WERI-Rb-1 (cell line): Measurements from ENCODE around the gene CD48.

Source experiments
- DNase-seq: peaks from one replicate; pipeline ENCODE4 v3.0.0-alpha.2; 2020
- H3K27ac ChIP-seq: fragments of 250-450 bp; sonication (Bioruptor Pico); 2 replicates; pipeline ENCODE4 v1.5.1; 2020; ENCODE audit warnings: mild to moderate bottlenecking, moderate library complexity
- H3K27me3 ChIP-seq: fragments of 250-450 bp; sonication (Bioruptor Pico); 2 replicates; pipeline ENCODE4 v1.5.1; 2021; ENCODE audit warnings: mild to moderate bottlenecking, low read depth, moderate library complexity; ENCODE audit not compliant: insufficient read depth, severe bottlenecking
- H3K36me3 ChIP-seq: fragments of 250-450 bp; sonication (Bioruptor Pico); 2 replicates; pipeline ENCODE4 v1.5.1; 2020; ENCODE audit warnings: mild to moderate bottlenecking, moderate library complexity
- H3K4me3 ChIP-seq: 2 replicates; pipeline ENCODE4 v1.5.1; 2011; ENCODE audit warnings: low read depth, mild to moderate bottlenecking, control low read depth, low read length
- H3K9me3 ChIP-seq: fragments of 250-450 bp; sonication (Bioruptor Pico); 2 replicates; pipeline ENCODE4 v1.5.1; 2021; ENCODE audit warnings: mild to moderate bottlenecking, moderate library complexity; ENCODE audit not compliant: severe bottlenecking
- CTCF ChIP-seq: IDR thresholded peaks from 2 replicates; pipeline ENCODE4 v1.5.1; 2011; ENCODE audit warnings: low read depth, mild to moderate bottlenecking, control low read depth, inconsistent platforms, low read length

CD48 gene

GRCh38 chr1:160724465-160725242 is 13.0 kb upstream of the CD48 start:
- H3K27ac ChIP-seq: no peak overlapping the region
- DNase-seq: no peak
- no peak for TF ChIP-seq CTCF

GRCh38 chr1:160723332-160723731 is 11.7 kb upstream of the CD48 start:
- Histone ChIP-seq H3K36me3 (no peaks in the 10 kb centered on the region), H3K4me3 (no peak overlapping the region), H3K27ac (no peak overlapping the region), H3K9me3 (peaks cover 7% of the 10 kb centered on the region), H3K27me3 (peaks cover 98% of the 10 kb centered on the region)
- TF ChIP-seq CTCF: no peak
- no peak for DNase-seq

More at GRCh38 chr1:160724465-160725242, 13.0 kb upstream of the CD48 start:
- Histone ChIP-seq H3K9me3 (peaks cover 7% of the 10 kb centered on the region), H3K36me3 (no peaks in the 10 kb centered on the region), H3K4me3 (no peak overlapping the region), H3K27me3 (peaks cover 98% of the 10 kb centered on the region)

- Histone ChIP-seq H3K27me3 (peaks cover 98% of the 10 kb centered on the region), H3K9me3 (peaks cover 7% of the 10 kb centered on the region), H3K27ac (no peak overlapping the region), H3K4me3 (no peak overlapping the region), H3K36me3 (no peaks in the 10 kb centered on the region)
- no peak for TF ChIP-seq CTCF
- no peak for DNase-seq
Measured at GRCh38 chr1:160722726-160723125, 11.1 kb upstream of the CD48 start.

GRCh38 chr1:160721473-160721872 is 9.9 kb upstream of the CD48 start:
- H3K4me3 ChIP-seq: no peak overlapping the region
- H3K36me3 ChIP-seq: no peaks in the 10 kb centered on the region
- peaks cover 98% of the 10 kb centered on the region for H3K27me3 ChIP-seq
- H3K27ac ChIP-seq: no peak overlapping the region
- DNase-seq: no peak
- peaks cover 7% of the 10 kb centered on the region for H3K9me3 ChIP-seq
- TF ChIP-seq CTCF: no peak

- peaks cover 7% of the 10 kb centered on the region for H3K9me3 ChIP-seq
- peaks cover 98% of the 10 kb centered on the region for H3K27me3 ChIP-seq
- no peaks in the 10 kb centered on the region for H3K36me3 ChIP-seq
- DNase-seq: no peak
- TF ChIP-seq CTCF: no peak
- no peak overlapping the region for H3K4me3 ChIP-seq
- H3K27ac ChIP-seq: no peak overlapping the region
Measured at GRCh38 chr1:160720356-160721085, 8.9 kb upstream of the CD48 start.
